Activated naive CD8-positive, alpha-beta T cell treated with anti-CD3 and anti-CD28 coated beads for 36 hours (primary cell): Measurements from ENCODE around the gene ANKRD40. TPM values are rescaled to one million over a fixed set of nuclear protein-coding genes. Genes with fewer than 3 reads are reported as not detected.
A peak's percentile ranks its signal among the peaks of the same experiment; 100 is the strongest.

Experiments
- DNase-seq: peaks from one replicate; pipeline ENCODE4 v3.0.0; 2021
- H3K27ac Mint-ChIP-seq: one replicate; pipeline ENCODE4 v1.8.0; 2022; ENCODE audit warnings: mild to moderate bottlenecking, moderate library complexity, mixed read lengths
- H3K27me3 Mint-ChIP-seq: one replicate; pipeline ENCODE4 v1.8.0; 2022; ENCODE audit warnings: mild to moderate bottlenecking, mixed read lengths
- H3K36me3 Mint-ChIP-seq: one replicate; pipeline ENCODE4 v1.8.0; 2021; ENCODE audit warnings: mild to moderate bottlenecking, mixed read lengths
- H3K4me1 Mint-ChIP-seq: one replicate; pipeline ENCODE4 v1.8.0; 2021; ENCODE audit warnings: mixed read lengths
- H3K4me3 Mint-ChIP-seq: one replicate; pipeline ENCODE4 v1.8.0; 2022; ENCODE audit warnings: mild to moderate bottlenecking, moderate library complexity, mixed read lengths
- H3K9me3 Mint-ChIP-seq: one replicate; pipeline ENCODE4 v1.8.0; 2022; ENCODE audit warnings: mixed read lengths
- total RNA-seq, 2 experiments: library from RNA; stranded (reverse); gene quantifications; one replicate each; pipeline ENCODE4 v1.2.3, GENCODE V29; 2021

ANKRD40 gene
- total RNA-seq, 2 experiments from 2014 or later, result 39.5 to 40.2 TPM

DNA sequence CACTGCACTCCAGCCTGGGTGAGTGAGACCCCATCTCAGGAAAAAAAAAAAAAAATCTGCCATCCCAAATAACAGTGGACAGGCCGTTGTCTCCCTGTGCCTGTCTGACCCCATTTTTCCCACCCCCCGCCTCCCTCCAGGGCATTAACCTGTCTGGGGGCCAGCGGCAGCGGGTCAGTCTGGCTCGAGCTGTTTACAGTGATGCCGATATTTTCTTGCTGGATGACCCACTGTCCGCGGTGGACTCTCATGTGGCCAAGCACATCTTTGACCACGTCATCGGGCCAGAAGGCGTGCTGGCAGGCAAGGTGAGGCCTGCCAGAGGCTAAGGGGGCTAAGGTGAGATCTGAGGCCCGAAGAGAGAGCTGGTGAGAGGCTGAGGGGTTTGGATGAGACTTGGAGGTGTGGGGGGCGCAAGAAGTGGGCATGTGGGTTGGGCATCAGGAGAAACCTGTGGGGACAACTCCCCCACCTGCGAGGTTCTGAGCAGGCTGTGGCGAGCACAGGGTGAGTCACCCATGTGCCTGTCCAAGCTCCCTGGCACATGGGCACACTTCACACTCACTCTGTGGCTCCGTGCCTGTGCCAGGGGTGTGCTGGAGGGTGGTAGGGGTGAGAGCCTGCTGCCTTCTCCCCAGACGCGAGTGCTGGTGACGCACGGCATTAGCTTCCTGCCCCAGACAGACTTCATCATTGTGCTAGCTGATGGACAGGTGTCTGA lies 34.7 kb downstream of the ANKRD40 start:
- H3K4me3 Mint-ChIP-seq, result no peak overlapping the region
- H3K9me3 Mint-ChIP-seq, result no peaks in the 10 kb centered on the region
- peaks cover 4% of the 10 kb centered on the region for H3K27me3 Mint-ChIP-seq
- no peak overlapping the region for H3K27ac Mint-ChIP-seq
- no peaks in the 10 kb centered on the region for H3K36me3 Mint-ChIP-seq
- no peak for DNase-seq
- no peaks in the 10 kb centered on the region for H3K4me1 Mint-ChIP-seq

DNA sequence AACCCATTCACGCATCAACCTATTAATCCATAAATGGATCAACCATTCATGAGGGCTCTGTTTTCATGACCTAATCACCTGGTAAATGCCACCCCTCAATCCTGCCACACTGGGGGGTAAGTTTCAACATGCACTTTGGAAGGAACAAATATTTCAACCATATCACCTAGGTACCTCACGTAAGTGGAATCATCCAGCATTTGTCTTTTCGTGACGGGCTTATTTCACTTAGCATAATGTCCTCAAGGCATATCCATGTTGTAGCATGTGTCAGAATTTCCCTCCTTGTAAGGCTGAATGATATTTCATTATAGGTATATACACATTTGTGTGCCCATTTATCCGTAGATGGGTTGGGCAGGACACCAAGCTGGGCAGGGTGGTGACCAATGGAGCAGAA lies 35.6 kb downstream of the ANKRD40 start:
- H3K9me3 Mint-ChIP-seq, result no peaks in the 10 kb centered on the region
- H3K27me3 Mint-ChIP-seq, result peaks cover 4% of the 10 kb centered on the region

DNA sequence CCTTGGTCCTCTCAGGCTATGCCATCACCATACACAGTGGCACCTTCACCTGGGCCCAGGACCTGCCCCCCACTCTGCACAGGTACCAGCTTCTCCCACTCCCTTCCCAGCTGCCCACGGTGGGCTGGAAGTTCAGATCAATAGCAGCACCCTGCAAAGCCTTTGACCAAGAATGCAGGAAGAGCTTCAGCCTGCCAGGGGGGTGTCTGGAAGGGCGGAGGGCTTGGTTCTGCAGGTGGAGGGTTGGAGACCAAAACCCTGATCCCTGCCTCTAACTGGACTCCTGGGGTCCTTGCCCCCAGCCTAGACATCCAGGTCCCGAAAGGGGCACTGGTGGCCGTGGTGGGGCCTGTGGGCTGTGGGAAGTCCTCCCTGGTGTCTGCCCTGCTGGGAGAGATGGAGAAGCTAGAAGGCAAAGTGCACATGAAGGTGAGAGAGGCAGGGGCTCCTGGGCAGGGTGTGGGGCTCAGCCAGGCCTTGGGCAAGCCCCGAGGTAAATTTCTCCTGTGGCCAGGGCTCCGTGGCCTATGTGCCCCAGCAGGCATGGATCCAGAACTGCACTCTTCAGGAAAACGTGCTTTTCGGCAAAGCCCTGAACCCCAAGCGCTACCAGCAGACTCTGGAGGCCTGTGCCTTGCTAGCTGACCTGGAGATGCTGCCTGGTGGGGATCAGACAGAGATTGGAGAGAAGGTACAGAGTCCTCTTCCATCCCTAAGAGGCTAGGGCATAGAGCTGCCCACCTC lies 38.7 kb downstream of the ANKRD40 start:
- H3K9me3 Mint-ChIP-seq, result no peaks in the 10 kb centered on the region
- no peaks in the 10 kb centered on the region for H3K4me1 Mint-ChIP-seq
- H3K27me3 Mint-ChIP-seq, result no peaks in the 10 kb centered on the region
- no peak overlapping the region for H3K27ac Mint-ChIP-seq
- H3K4me3 Mint-ChIP-seq, result no peak overlapping the region
- no peak for DNase-seq
- no peaks in the 10 kb centered on the region for H3K36me3 Mint-ChIP-seq

More for the DNA sequence above, 35.6 kb downstream of the ANKRD40 start:
- Mint-ChIP-seq H3K4me3 (no peak overlapping the region), H3K27ac (no peak overlapping the region), H3K36me3 (no peaks in the 10 kb centered on the region), H3K4me1 (no peaks in the 10 kb centered on the region)
- DNase-seq, result no peak

DNA sequence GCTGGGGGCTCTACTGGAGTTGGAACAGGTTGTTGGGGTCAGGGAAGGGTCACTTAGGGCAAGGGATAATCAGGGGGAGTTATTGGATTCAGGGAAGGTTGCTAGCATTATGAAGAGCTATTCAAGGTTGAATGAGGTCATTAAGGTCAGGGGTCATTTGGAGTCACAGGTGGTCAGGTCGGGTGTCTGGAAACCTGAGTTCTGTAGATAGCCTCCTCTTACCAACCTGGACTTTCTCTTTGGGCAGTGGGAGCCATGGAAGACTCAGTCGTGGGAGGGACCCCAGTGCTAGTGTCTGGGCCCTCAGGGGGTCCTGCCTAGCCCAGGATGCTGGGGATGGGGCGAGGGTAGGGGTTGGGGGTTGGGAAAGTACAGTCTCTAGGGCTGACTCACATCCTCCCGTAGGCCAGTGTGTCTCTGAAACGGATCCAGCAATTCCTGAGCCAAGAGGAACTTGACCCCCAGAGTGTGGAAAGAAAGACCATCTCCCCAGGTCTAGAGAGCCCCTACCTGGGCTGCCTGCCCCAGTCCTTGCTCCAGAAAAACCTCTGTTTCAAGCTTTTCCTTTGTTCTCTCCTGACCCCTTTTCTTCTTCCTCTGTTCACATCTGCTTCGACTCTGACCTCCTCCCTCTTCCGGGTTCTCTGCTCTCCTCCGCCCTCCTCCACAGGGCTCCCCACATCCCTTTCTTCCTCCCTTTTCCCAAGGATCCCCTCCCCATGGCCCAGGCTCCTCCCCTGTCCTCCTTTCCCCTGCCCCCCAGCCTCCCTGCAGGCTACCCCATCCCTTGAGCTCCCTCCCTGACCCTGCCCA lies 39.5 kb downstream of the ANKRD40 start:
- Mint-ChIP-seq H3K36me3 (no peaks in the 10 kb centered on the region), H3K9me3 (no peaks in the 10 kb centered on the region), H3K4me1 (no peaks in the 10 kb centered on the region), H3K27ac (no peak overlapping the region), H3K4me3 (no peak overlapping the region), H3K27me3 (no peaks in the 10 kb centered on the region)
- no peak for DNase-seq

DNA sequence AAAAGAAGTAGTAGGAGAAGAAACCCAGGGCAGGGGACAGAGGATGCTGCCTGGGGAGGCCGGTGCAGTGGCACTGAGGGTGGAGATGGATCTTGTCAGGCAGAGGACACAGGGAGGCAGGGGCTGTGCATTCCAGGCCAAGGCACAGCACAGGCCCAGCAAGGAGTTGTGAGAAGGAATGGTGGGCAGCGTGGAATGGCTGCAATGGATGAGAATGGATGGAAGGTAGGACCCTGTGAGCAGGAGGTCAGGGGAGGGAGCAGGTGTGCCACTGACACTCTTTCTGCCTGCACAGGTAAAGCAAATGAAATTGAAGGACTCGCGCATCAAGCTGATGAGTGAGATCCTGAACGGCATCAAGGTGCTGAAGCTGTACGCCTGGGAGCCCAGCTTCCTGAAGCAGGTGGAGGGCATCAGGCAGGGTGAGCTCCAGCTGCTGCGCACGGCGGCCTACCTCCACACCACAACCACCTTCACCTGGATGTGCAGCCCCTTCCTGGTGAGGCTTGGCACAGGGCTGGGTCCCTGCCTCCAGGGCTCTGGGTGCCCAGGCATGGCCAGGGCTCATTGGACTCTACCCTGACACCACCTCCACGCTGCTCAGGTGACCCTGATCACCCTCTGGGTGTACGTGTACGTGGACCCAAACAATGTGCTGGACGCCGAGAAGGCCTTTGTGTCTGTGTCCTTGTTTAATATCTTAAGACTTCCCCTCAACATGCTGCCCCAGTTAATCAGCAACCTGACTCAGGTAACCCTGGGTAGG lies 40.3 kb downstream of the ANKRD40 start:
- Mint-ChIP-seq H3K27ac (no peak overlapping the region), H3K4me1 (no peaks in the 10 kb centered on the region), H3K27me3 (no peaks in the 10 kb centered on the region)

DNA sequence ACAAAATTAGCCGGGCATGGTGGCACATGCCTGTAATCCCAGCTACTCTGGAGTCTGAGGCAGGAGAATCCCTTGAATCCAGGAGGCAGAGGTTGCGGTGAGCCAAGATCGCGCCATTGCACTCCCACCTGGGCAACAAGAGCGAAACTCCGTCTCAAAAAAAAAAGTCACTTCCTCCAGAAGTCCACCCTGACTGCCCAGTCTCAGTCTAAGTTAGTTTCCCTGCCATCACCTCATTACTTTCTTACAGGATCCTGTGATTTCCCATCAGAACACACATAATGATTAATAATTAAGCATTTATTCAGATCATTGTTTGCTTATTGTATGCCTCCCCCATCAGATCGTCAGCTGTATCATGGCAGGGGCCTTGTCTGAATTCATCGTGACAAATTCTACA lies 41.4 kb downstream of the ANKRD40 start:
- Mint-ChIP-seq H3K4me3 (no peak overlapping the region), H3K9me3 (no peaks in the 10 kb centered on the region), H3K36me3 (no peaks in the 10 kb centered on the region), H3K27me3 (no peaks in the 10 kb centered on the region), H3K4me1 (peaks cover 8% of the 10 kb centered on the region), H3K27ac (no peak overlapping the region)
- no peak for DNase-seq

More for the DNA sequence above, 40.3 kb downstream of the ANKRD40 start:
- Mint-ChIP-seq H3K9me3 (no peaks in the 10 kb centered on the region), H3K36me3 (no peaks in the 10 kb centered on the region), H3K4me3 (no peak overlapping the region)
- no peak for DNase-seq

DNA sequence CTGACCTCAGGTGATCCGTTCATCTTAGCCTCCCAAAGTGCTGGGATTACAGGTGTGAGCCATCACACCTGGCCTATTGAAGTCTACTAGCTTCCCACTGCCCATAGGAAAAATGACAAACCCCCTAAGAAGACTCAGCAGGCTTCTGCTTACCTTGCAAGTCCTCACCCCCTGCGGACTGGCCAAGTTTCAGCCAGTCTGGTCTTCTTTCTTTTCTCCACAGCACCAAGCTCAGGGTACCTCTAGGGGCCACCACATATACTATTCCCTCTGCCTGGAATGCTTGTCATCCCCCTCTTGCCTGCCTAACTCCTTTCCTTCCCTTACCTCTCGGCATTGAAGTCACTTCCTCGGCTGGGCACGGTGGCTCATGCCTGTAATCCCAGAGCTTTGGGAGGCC lies 41.9 kb downstream of the ANKRD40 start:
- H3K9me3 Mint-ChIP-seq, result no peaks in the 10 kb centered on the region
- H3K27me3 Mint-ChIP-seq, result no peaks in the 10 kb centered on the region
- no peaks in the 10 kb centered on the region for H3K36me3 Mint-ChIP-seq
- DNase-seq, result no peak
- H3K4me3 Mint-ChIP-seq, result no peak overlapping the region
- H3K27ac Mint-ChIP-seq, result no peak overlapping the region
- H3K4me1 Mint-ChIP-seq, result peaks cover 11% of the 10 kb centered on the region

DNA sequence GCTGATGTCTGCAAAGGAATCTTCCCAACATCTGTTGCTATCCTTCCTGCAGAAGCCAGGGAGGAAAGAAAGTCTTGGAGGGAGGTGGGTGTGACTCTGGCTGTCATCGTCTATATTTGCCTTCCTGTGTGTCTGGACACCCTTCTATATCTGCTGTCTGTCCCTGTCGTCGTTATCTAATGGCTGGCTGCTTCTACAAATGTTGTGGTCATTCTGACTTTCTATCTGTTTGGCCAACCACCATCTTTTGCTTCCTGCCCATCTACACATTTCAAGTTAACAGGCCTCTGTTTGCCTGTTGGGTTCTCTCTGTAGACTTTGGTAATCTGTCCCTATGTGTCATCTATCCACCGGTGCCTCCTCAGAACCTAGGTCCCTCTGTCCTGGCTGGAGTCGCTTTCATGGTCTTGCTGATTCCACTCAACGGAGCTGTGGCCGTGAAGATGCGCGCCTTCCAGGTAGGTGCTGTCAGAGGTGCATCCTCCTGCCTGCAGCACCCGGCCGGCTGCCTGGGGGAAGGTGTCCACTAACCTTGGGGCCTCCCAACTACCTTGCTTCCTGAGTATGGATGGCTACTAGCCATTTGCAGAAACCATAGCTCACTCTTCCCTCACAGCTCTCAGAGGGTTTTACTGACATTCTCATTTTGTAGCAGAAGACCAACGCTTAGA lies 42.8 kb downstream of the ANKRD40 start:
- H3K36me3 Mint-ChIP-seq, result no peaks in the 10 kb centered on the region
- no peak for DNase-seq
- H3K4me3 Mint-ChIP-seq, result no peak overlapping the region
- no peaks in the 10 kb centered on the region for H3K27me3 Mint-ChIP-seq
- no peaks in the 10 kb centered on the region for H3K9me3 Mint-ChIP-seq
- H3K27ac Mint-ChIP-seq, result no peak overlapping the region
- H3K4me1 Mint-ChIP-seq, result peaks cover 11% of the 10 kb centered on the region

DNA sequence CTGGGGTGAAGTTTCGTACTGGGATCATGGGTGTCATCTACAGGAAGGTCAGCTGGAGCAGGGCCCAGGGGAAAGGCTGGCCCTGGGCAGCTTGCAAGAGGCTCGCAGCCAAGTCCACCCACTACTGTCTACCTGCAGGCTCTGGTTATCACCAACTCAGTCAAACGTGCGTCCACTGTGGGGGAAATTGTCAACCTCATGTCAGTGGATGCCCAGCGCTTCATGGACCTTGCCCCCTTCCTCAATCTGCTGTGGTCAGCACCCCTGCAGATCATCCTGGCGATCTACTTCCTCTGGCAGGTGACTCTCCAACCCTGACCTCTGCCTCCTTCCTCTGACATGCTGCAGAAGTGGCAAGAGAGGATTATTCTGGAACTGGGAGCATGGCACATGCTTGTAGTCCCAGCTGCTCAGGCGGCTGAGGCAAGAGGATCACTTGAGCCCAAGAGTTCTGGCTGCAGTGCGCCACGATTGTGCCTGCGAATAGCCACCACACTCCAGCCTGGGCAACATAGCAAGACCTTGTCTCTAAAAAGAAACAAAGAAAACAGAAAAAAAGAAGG lies 43.8 kb downstream of the ANKRD40 start:
- DNase-seq, result no peak
- no peak overlapping the region for H3K4me3 Mint-ChIP-seq
- H3K9me3 Mint-ChIP-seq, result no peaks in the 10 kb centered on the region
- no peak overlapping the region for H3K27ac Mint-ChIP-seq
- H3K27me3 Mint-ChIP-seq, result no peaks in the 10 kb centered on the region
- no peaks in the 10 kb centered on the region for H3K36me3 Mint-ChIP-seq
- peaks cover 11% of the 10 kb centered on the region for H3K4me1 Mint-ChIP-seq

DNA sequence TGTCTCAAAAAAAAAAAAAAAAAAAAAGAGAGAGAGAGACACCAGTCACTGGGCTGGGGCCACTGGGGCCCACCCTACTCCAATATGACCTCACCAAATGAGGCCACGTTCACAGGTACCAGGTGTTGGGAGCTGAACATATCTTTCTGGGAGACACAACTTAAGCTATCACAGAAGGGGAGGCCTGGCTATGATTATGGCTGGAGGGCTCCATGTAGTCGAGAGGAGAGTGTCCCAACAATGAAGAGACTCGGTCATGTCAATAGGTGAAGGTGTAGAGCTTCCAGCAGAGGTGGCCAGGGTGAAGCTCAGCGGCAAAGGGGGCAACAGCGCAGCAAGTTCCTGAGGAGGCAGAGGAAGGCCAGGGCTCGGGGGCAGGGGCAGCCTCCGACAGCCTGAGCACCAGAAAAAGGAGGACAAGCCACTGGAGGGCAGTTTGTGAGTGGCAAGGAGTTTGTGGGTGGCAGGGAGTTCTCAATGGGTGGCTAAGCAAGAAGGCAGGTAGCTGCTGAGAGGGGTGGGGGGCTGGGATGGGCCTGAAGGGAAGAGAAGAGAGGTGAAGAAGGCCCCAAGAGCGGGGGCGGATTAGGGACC lies 45.0 kb downstream of the ANKRD40 start:
- DNase-seq, result no peak
- Mint-ChIP-seq H3K36me3 (no peaks in the 10 kb centered on the region), H3K9me3 (no peaks in the 10 kb centered on the region), H3K27me3 (no peaks in the 10 kb centered on the region), H3K4me1 (peaks cover 11% of the 10 kb centered on the region), H3K27ac (peak overlapping the region; percentile 14), H3K4me3 (no peak overlapping the region)

DNA sequence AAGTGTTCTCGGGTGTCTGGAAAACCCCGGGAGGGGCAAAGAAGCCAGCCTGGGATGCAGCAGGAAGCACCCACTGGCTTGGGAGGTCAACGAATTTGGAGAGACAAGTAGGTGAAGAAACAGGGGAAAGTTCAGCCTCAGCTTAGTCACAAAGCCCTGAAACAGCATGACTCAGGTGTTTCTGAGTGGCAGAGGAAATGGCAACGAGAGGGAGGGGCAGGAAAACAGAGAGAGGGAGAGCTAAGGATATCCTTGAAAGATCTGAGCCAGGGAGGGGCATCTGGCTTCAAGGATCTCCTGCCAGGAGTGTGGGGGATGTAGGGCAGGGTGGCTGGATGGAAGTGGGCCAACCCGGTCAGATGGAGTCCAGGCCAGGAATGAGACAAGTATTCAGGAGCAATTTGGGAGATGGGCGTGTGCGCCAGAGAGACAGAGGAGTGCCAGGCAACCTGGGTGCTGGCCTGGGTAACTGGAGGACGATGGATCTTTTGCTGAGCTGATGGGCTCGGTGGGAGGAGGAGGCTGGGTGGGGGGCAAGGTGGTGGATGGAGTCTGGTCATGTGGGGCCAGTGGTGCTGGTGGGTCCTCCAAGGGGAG lies 45.8 kb downstream of the ANKRD40 start:
- no peak for DNase-seq
- no peak overlapping the region for H3K4me3 Mint-ChIP-seq
- H3K9me3 Mint-ChIP-seq, result no peaks in the 10 kb centered on the region
- no peaks in the 10 kb centered on the region for H3K36me3 Mint-ChIP-seq
- no peaks in the 10 kb centered on the region for H3K27me3 Mint-ChIP-seq
- H3K4me1 Mint-ChIP-seq, result peaks cover 11% of the 10 kb centered on the region
- peak overlapping the region; percentile 67 for H3K27ac Mint-ChIP-seq

DNA sequence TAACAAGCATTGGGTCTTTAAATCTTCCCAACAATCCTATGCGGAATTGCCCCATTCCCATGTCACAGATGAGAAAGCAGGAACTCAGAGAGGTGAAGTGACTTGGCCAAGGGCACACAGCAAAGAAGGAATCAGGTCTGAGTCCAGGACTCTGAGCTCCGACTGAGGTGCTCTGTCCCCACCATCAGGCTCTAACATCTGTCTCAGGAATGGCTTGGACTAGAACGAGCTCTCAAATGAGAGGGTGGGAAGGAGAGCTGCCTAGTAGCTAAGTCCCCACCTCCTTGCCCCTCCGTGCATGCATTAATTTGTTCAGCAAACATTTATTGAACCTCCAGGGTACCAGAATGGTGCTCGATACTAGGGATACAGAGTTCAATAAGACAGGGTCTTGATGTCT lies 46.4 kb downstream of the ANKRD40 start:
- DNase-seq, result no peak
- H3K36me3 Mint-ChIP-seq, result no peaks in the 10 kb centered on the region
- H3K4me1 Mint-ChIP-seq, result peaks cover 11% of the 10 kb centered on the region
- no peaks in the 10 kb centered on the region for H3K9me3 Mint-ChIP-seq
- no peaks in the 10 kb centered on the region for H3K27me3 Mint-ChIP-seq
- H3K27ac Mint-ChIP-seq, result peak overlapping the region; percentile 26
- H3K4me3 Mint-ChIP-seq, result no peak overlapping the region

DNA sequence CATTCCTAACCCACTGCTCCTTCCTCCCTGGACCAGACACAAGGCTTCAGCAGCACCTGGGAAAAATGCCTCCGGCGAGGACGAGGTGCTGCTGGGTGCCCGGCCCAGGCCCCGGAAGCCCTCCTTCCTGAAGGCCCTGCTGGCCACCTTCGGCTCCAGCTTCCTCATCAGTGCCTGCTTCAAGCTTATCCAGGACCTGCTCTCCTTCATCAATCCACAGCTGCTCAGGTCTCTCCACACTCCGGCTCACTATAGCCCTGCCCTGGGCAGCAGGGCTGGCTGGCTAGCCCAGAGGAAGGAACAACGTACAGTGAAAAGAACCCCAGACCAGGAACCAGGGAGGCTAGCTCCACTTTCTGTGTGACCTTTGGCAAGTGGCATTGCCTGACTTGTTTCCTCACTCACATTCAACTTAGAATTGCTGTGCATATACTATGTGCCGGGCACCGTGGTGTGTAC lies 46.8 kb downstream of the ANKRD40 start:
- H3K27ac Mint-ChIP-seq, result peak overlapping the region; percentile 26
- H3K9me3 Mint-ChIP-seq, result no peaks in the 10 kb centered on the region

More for the DNA sequence above, 46.8 kb downstream of the ANKRD40 start:
- Mint-ChIP-seq H3K27me3 (no peaks in the 10 kb centered on the region), H3K36me3 (no peaks in the 10 kb centered on the region), H3K4me3 (no peak overlapping the region), H3K4me1 (peaks cover 11% of the 10 kb centered on the region)
- DNase-seq, result no peak
